Measurements from ENCODE around the gene PDK2.

Gene PDK2

GRCh38 chr17:50146927-50147665, 51.9 kb downstream of the PDK2 start:
- Mint-ChIP-seq H3K4me1 (ENCODE audit: low read depth in 2 of 2) (peaks cover 60 to 63% of the 10 kb centered on the region in 2 donors), H3K27me3 (no peaks in the 10 kb centered on the region), H3K4me3 (peak overlapping the region; percentile 94 to 98), H3K9me3 (no peaks in the 10 kb centered on the region), H3K27ac (peak overlapping the region; percentile 93 to 97), H3K36me3 (ENCODE audit: insufficient read depth) (peaks cover 18% of the 10 kb centered on the region)
- ATAC-seq (replicated peaks) (peak; percentile 16), DNase-seq (no peak)

- Mint-ChIP-seq H3K36me3 (ENCODE audit: insufficient read depth) (peaks cover 13% of the 10 kb centered on the region), H3K4me3 (peak overlapping the region; percentile 94 to 98), H3K4me1 (ENCODE audit: low read depth in 2 of 2) (peaks cover 56 to 59% of the 10 kb centered on the region in 2 donors), H3K9me3 (no peaks in the 10 kb centered on the region), H3K27ac (peak overlapping the region; percentile 93 to 97), H3K27me3 (no peaks in the 10 kb centered on the region)
- DNase-seq (no peak), ATAC-seq (replicated peaks) (no peak)
Measured at GRCh38 chr17:50147841-50148225, 52.7 kb downstream of the PDK2 start.

- Mint-ChIP-seq H3K9me3 (no peaks in the 10 kb centered on the region), H3K36me3 (ENCODE audit: insufficient read depth) (peaks cover 13% of the 10 kb centered on the region), H3K4me3 (peak overlapping the region; percentile 94 to 98), H3K27me3 (no peaks in the 10 kb centered on the region), H3K4me1 (ENCODE audit: low read depth in 2 of 2) (peaks cover 50 to 53% of the 10 kb centered on the region in 2 donors), H3K27ac (peak overlapping the region; percentile 93 to 97)
- ATAC-seq (replicated peaks), result peak; percentile 7
- peak; percentile 35 to 47 (median 36) for DNase-seq
Measured at GRCh38 chr17:50148226-50149090, 53.3 kb downstream of the PDK2 start.

- H3K4me3 Mint-ChIP-seq, result peak overlapping the region; percentile 94 to 98
- H3K9me3 Mint-ChIP-seq, result no peaks in the 10 kb centered on the region
- peak overlapping the region; percentile 93 to 97 for H3K27ac Mint-ChIP-seq
- peaks cover 47 to 49% of the 10 kb centered on the region in 2 donors for H3K4me1 Mint-ChIP-seq (ENCODE audit: low read depth in 2 of 2)
- H3K36me3 Mint-ChIP-seq (ENCODE audit: insufficient read depth), result peaks cover 13% of the 10 kb centered on the region
- DNase-seq (no peak), ATAC-seq (replicated peaks) (no peak)
- H3K27me3 Mint-ChIP-seq, result no peaks in the 10 kb centered on the region
Measured at GRCh38 chr17:50149091-50149416, 53.9 kb downstream of the PDK2 start.

GRCh38 chr17:50149417-50150353, 54.5 kb downstream of the PDK2 start:
- Mint-ChIP-seq H3K4me3 (peak overlapping the region; percentile 94 to 98), H3K9me3 (no peaks in the 10 kb centered on the region), H3K27ac (peak overlapping the region; percentile 93 to 97), H3K36me3 (ENCODE audit: insufficient read depth) (peaks cover 13% of the 10 kb centered on the region), H3K27me3 (no peaks in the 10 kb centered on the region), H3K4me1 (ENCODE audit: low read depth in 2 of 2) (peaks cover 40 to 43% of the 10 kb centered on the region in 2 donors)
- ATAC-seq (replicated peaks) (peak; percentile 23), DNase-seq (peak; percentile 51 to 60 (median 59))

- Mint-ChIP-seq H3K4me1 (ENCODE audit: low read depth in 2 of 2) (peaks cover 33 to 39% of the 10 kb centered on the region in 2 donors), H3K36me3 (ENCODE audit: insufficient read depth) (peaks cover 13% of the 10 kb centered on the region), H3K9me3 (no peaks in the 10 kb centered on the region), H3K27me3 (no peaks in the 10 kb centered on the region), H3K27ac (peak within 1 kb of the TSS; percentile 93 to 97), H3K4me3 (peak within 1 kb of the TSS; percentile 94 to 98)
- DNase-seq (no peak), ATAC-seq (replicated peaks) (peak; percentile 1)
Measured at GRCh38 chr17:50150354-50151040, 55.3 kb downstream of the PDK2 start, which contains the start of gene PPP1R9B. PPP1R9B (minus strand) TSS chr17:50150677; CDS start chr17:50150513, 164 bp downstream.

- DNase-seq (peak; percentile 81 to 83 (median 82)), ATAC-seq (replicated peaks) (peak; percentile 73)
- peak overlapping the region; percentile 81 to 94 for H3K4me3 Mint-ChIP-seq
- H3K27me3 Mint-ChIP-seq, result no peaks in the 10 kb centered on the region
- H3K4me1 Mint-ChIP-seq (ENCODE audit: low read depth in 2 of 2), result peaks cover 26 to 32% of the 10 kb centered on the region in 2 donors
- peak overlapping the region; percentile 86 to 90 for H3K27ac Mint-ChIP-seq
- no peaks in the 10 kb centered on the region for H3K9me3 Mint-ChIP-seq
- peaks cover 13% of the 10 kb centered on the region for H3K36me3 Mint-ChIP-seq (ENCODE audit: insufficient read depth)
Measured at GRCh38 chr17:50151041-50151936, 56.1 kb downstream of the PDK2 start.

GRCh38 chr17:50151937-50152547, 56.9 kb downstream of the PDK2 start:
- H3K9me3 Mint-ChIP-seq, result no peaks in the 10 kb centered on the region
- peak; percentile 6 for ATAC-seq (replicated peaks)
- DNase-seq, result peak in 1 of 3 experiments; percentile 44
- H3K4me1 Mint-ChIP-seq (ENCODE audit: low read depth in 2 of 2), result peaks cover 18 to 25% of the 10 kb centered on the region in 2 donors
- no peaks in the 10 kb centered on the region for H3K27me3 Mint-ChIP-seq
- H3K4me3 Mint-ChIP-seq, result peak overlapping the region; percentile 81 to 94
- peaks cover 13% of the 10 kb centered on the region for H3K36me3 Mint-ChIP-seq (ENCODE audit: insufficient read depth)
- peak overlapping the region; percentile 86 to 90 for H3K27ac Mint-ChIP-seq

- no peaks in the 10 kb centered on the region for H3K27me3 Mint-ChIP-seq
- peaks cover 13 to 19% of the 10 kb centered on the region in 2 donors for H3K4me1 Mint-ChIP-seq (ENCODE audit: low read depth in 2 of 2)
- H3K36me3 Mint-ChIP-seq (ENCODE audit: insufficient read depth), result peaks cover 13% of the 10 kb centered on the region
- H3K27ac Mint-ChIP-seq, result peak overlapping the region in 1 of 2 donors; percentile 86
- ATAC-seq (replicated peaks), result no peak
- no peaks in the 10 kb centered on the region for H3K9me3 Mint-ChIP-seq
- no peak for DNase-seq
- H3K4me3 Mint-ChIP-seq, result peak overlapping the region; percentile 81 to 94
Measured at GRCh38 chr17:50152736-50153135, 57.6 kb downstream of the PDK2 start.

- Mint-ChIP-seq H3K4me1 (ENCODE audit: low read depth in 2 of 2) (peaks cover 13 to 19% of the 10 kb centered on the region in 2 donors), H3K9me3 (no peaks in the 10 kb centered on the region), H3K4me3 (no peak overlapping the region), H3K27me3 (no peaks in the 10 kb centered on the region), H3K36me3 (ENCODE audit: insufficient read depth) (peaks cover 13% of the 10 kb centered on the region), H3K27ac (no peak overlapping the region)
- ATAC-seq (replicated peaks), result no peak
- DNase-seq, result no peak
Measured at GRCh38 chr17:50153650-50154575, 58.8 kb downstream of the PDK2 start.
